ENCODE measurements around the gene EIF1B. TPM values are rescaled to one million over a fixed set of nuclear protein-coding genes. Genes with fewer than 3 reads are reported as not detected.

The EIF1B gene
- total RNA-seq, 1 experiment from 2014 or later = 10.0 TPM

GRCh38 chr3:40337136-40338108 lies 27.9 kb downstream of the EIF1B start:
- Histone ChIP-seq H3K36me3 (ENCODE audit: low read depth, low read length) (no peaks in the 10 kb centered on the region), H3K9me3 (ENCODE audit: low read length) (no peaks in the 10 kb centered on the region), H3K4me2 (ENCODE audit: low read length) (no peak overlapping the region), H3K27ac (ENCODE audit: low read length) (no peak overlapping the region), H3F3A (ENCODE audit: low read length, unreplicated experiment) (no peaks in the 10 kb centered on the region), H3K9ac (ENCODE audit: low read length) (no peak overlapping the region), H3K4me1 (ENCODE audit: insufficient read depth, low read length) (no peaks in the 10 kb centered on the region), H3K9me2 (replicated peaks; ENCODE audit: low read length) (no peaks in the 10 kb centered on the region), H3K79me2 (ENCODE audit: low read length) (no peaks in the 10 kb centered on the region), H2AFZ (ENCODE audit: low read length) (no peak overlapping the region), H3K4me3 (ENCODE audit: low read length) (no peak overlapping the region), H4K20me1 (ENCODE audit: low read length) (no peaks in the 10 kb centered on the region), H3K27me3 (ENCODE audit: low read length) (no peaks in the 10 kb centered on the region)
- CTCF ChIA-PET = no interaction called here
- DNase-seq (no peak), ATAC-seq (no peak)
- no TSS peak for BruUV-seq (replicated peaks)
- POLR2A ChIA-PET (ENCODE audit: unreplicated experiment) = no interaction called here
- intact Hi-C loops (cut with micrococcal nuclease) = no loop called here
- no peak for TF ChIP-seq EZH2phosphoT487 (IDR thresholded peaks at IDR 0.05; ENCODE audit: borderline replicate concordance, low read length)
- no peak for TF ChIP-seq CTCF (conservative IDR thresholded peaks at IDR 0.05; ENCODE audit: low read depth, low read length)
- TF ChIP-seq EZH2 (IDR thresholded peaks at IDR 0.05; ENCODE audit: low read length, unreplicated experiment) = no peak

- Histone ChIP-seq H3K9me2 (replicated peaks; ENCODE audit: low read length) (no peaks in the 10 kb centered on the region), H3K9me3 (ENCODE audit: low read length) (no peaks in the 10 kb centered on the region), H3K4me2 (ENCODE audit: low read length) (no peak overlapping the region), H3K36me3 (ENCODE audit: low read depth, low read length) (no peaks in the 10 kb centered on the region), H3K4me1 (ENCODE audit: insufficient read depth, low read length) (no peaks in the 10 kb centered on the region), H3K27me3 (ENCODE audit: low read length) (no peaks in the 10 kb centered on the region), H3F3A (ENCODE audit: low read length, unreplicated experiment) (no peaks in the 10 kb centered on the region), H3K9ac (ENCODE audit: low read length) (no peak overlapping the region), H4K20me1 (ENCODE audit: low read length) (no peaks in the 10 kb centered on the region), H3K4me3 (ENCODE audit: low read length) (no peak overlapping the region), H3K79me2 (ENCODE audit: low read length) (no peaks in the 10 kb centered on the region), H3K27ac (ENCODE audit: low read length) (no peak overlapping the region), H2AFZ (ENCODE audit: low read length) (no peak overlapping the region)
- ATAC-seq (no peak), DNase-seq (no peak)
- TF ChIP-seq EZH2 (IDR thresholded peaks at IDR 0.05; ENCODE audit: low read length, unreplicated experiment) = no peak
- TF ChIP-seq EZH2phosphoT487 (IDR thresholded peaks at IDR 0.05; ENCODE audit: borderline replicate concordance, low read length) = no peak
- no peak for TF ChIP-seq CTCF (conservative IDR thresholded peaks at IDR 0.05; ENCODE audit: low read depth, low read length)
- BruUV-seq (replicated peaks) = no TSS peak
- intact Hi-C loops (cut with micrococcal nuclease) = no loop called here
- CTCF ChIA-PET = no interaction called here
- POLR2A ChIA-PET (ENCODE audit: unreplicated experiment) = interaction anchor here (0.7 kb wide), 1 partner anchor 156 kb away, joined by 4 read pairs; no protein-coding TSS in a partner anchor
Measured at GRCh38 chr3:40339871-40340270, 30.4 kb downstream of the EIF1B start.

Measured in PC-3 (cell line).